ENCODE measurements around the gene TNFRSF25. TPM values are rescaled to one million over a fixed set of nuclear protein-coding genes. Genes with fewer than 3 reads are reported as not detected.

Gene TNFRSF25
- total RNA-seq, 1 donor from 2014 or later, result 21.4 TPM

DNA sequence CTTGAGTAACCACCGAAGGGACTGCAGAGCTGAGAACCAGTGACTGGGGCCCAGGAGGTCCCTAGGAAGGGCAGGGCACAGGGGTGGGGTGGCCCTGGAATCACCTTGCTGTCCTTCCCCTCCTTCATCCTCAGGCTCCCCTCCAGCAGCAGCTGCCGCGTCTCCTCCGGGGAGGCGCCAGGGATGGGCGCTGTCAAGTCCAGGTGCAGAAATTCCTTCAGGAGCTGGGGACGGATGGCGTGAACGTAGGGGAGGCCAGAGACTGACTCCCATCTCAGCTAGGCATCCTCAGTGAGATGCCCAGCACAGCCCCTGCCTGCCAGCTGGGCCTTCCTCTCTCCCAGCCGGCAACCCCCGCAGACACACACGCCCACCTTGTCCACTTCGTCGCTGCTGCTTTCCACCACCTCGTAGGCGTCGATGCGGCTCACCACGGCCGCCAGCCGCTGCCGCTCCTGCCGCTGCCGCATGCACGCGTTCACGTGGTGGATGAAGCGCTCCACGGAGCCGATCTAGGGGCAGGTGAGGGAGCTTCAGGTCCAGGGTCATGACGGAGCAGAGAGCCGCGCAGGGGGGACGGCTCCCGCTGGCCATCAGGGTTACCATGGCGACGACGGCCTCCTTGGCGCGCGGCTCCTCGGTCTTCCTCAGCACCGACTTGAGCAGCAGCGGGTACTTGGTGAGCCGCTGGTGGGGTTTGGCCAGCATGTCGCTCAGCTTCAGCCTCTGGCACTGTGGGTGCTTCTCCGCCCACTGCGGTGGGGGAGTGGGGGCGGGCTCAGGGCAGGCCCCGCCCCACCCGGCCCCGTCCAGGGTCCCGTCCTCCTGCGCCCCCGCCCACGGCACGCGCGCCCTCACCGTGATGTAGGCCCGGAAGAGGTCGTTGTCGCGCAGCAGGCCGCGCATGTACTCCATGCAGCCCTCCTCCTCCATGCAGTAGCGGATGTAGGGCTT lies 4.4 kb upstream of the TNFRSF25 start:
- H3K36me3 Mint-ChIP-seq (ENCODE audit: low read depth), result peaks cover 21% of the 10 kb centered on the region
- no peak overlapping the region for H3K4me3 Mint-ChIP-seq (ENCODE audit: unreplicated experiment)
- H3K27me3 Mint-ChIP-seq (ENCODE audit: low read depth), result no peaks in the 10 kb centered on the region
- no peaks in the 10 kb centered on the region for H3K4me1 Mint-ChIP-seq (ENCODE audit: low read depth)
- no peaks in the 10 kb centered on the region for H3K9me3 Mint-ChIP-seq (ENCODE audit: low read depth)
- TF ChIP-seq, protein P1, sequence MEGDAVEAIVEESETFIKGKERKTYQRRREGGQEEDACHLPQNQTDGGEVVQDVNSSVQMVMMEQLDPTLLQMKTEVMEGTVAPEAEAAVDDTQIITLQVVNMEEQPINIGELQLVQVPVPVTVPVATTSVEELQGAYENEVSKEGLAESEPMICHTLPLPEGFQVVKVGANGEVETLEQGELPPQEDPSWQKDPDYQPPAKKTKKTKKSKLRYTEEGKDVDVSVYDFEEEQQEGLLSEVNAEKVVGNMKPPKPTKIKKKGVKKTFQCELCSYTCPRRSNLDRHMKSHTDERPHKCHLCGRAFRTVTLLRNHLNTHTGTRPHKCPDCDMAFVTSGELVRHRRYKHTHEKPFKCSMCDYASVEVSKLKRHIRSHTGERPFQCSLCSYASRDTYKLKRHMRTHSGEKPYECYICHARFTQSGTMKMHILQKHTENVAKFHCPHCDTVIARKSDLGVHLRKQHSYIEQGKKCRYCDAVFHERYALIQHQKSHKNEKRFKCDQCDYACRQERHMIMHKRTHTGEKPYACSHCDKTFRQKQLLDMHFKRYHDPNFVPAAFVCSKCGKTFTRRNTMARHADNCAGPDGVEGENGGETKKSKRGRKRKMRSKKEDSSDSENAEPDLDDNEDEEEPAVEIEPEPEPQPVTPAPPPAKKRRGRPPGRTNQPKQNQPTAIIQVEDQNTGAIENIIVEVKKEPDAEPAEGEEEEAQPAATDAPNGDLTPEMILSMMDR (IDR thresholded peaks at IDR 0.05), result no peak
- no peak for DNase-seq (ENCODE audit: low spot score)
- no peak overlapping the region for H3K27ac Mint-ChIP-seq (ENCODE audit: unreplicated experiment)

DNA sequence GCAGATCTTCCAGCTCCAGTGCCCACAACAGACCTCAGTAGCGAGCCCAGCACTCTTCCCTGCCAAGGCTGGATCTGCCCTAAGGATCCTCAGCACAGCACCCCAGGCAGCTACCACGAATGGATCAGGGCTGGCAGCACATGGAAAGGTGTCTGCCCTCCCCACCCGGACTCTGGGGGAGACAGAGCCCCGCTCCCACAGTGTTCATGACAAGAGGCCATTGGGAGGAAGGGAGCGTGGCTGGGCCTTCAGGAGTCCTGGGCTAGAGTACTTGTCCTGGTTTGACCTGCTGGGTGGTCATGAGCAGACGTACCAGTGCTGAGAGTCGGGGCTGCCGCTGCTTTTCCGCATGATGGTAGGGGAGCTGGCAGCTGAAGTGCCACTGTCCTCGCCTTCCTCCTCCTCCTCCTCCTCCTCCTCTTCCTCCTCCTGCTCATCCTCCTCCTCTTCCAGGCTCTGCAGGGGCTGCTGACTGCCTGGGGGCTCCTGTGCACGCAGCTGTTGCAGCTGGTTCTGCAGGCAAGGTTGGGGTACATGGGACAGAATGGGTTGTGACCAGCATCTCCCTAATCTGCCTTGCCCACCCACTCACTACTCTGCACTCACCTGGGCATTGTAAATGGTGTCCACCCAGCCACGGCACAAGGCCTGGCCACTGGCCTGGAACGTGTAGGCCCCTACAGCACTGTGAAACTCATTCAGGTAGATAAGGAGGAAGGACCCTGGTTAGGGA lies 2.9 kb upstream of the TNFRSF25 start:
- no peaks in the 10 kb centered on the region for H3K4me1 Mint-ChIP-seq (ENCODE audit: low read depth)
- no peak for DNase-seq (ENCODE audit: low spot score)
- H3K9me3 Mint-ChIP-seq (ENCODE audit: low read depth), result no peaks in the 10 kb centered on the region
- H3K36me3 Mint-ChIP-seq (ENCODE audit: low read depth), result peaks cover 22% of the 10 kb centered on the region
- TF ChIP-seq, protein P1 (IDR thresholded peaks at IDR 0.05), result no peak
- H3K27me3 Mint-ChIP-seq (ENCODE audit: low read depth), result no peaks in the 10 kb centered on the region
- no peak overlapping the region for H3K27ac Mint-ChIP-seq (ENCODE audit: unreplicated experiment)
- no peak overlapping the region for H3K4me3 Mint-ChIP-seq (ENCODE audit: unreplicated experiment)

DNA sequence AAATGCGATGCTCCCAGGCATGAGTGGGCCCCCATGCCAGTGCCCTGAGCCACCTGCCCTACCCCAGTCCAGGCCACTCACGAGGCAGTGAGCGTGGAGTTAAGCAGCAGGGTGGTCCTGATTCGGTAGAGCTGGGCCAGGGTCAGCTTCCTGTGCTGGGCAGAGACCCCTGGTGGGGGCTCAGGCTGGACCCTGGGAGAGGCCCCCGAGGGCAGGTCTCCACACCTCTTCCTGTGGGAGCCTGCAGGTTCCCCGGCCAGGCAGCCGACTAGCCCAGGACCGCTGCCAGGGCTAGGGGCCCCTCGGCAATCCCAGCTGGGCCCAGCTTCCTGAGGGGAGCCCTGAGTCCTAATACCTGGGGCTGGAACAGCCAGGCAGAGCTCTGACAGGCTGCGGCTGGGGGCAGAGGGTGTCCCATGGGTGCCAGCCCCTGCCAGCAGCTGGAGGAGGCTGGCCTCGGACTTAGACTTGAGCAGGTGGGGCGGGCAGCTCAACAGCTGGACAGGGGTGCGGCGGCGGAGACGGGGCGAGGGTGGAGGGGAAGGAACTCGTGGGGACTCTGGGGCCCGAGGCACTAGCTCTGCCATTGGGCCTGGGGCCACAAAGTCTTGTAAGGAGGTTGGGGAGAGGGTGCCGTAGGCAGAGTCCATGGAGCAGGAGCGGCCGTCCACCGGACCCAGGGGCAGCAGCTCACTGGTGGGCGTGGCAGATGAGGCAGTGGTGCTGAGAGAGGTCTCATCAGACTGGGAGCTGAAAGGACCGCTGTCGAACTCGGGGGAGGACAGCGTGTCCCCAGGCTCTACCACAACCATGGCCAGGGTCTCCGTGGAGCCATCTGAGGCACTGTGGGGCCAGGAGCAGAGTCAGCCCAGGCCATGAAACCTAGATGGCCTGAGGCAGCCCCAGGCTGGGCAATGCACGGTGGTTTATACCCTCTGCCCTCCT lies 2.0 kb upstream of the TNFRSF25 start:
- DNase-seq (ENCODE audit: low spot score), result no peak
- no peaks in the 10 kb centered on the region for H3K4me1 Mint-ChIP-seq (ENCODE audit: low read depth)
- H3K27ac Mint-ChIP-seq (ENCODE audit: unreplicated experiment), result no peak overlapping the region
- H3K9me3 Mint-ChIP-seq (ENCODE audit: low read depth), result no peaks in the 10 kb centered on the region
- peaks cover 23% of the 10 kb centered on the region for H3K36me3 Mint-ChIP-seq (ENCODE audit: low read depth)
- TF ChIP-seq, protein P1 (IDR thresholded peaks at IDR 0.05), result no peak
- no peaks in the 10 kb centered on the region for H3K27me3 Mint-ChIP-seq (ENCODE audit: low read depth)
- no peak overlapping the region for H3K4me3 Mint-ChIP-seq (ENCODE audit: unreplicated experiment)

DNA sequence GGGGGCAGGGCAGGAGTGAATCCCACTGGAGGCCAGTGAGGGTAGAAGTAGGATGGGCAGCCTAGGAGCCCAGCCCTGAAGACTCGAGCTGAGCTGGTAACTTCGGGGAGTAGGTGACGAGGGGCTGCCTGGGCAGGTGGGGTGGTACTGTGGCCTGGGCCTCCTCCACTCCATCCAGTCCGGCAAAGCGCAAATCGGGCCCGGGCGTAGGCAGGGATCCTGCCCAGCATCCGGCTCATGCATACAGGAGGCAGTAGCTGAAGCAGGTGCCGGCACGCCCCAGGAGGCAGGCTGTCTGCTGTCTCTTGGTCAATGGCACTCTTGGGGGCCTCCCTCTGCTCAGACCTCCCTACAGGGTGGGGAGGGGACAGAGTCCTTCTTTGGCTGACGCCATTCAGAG lies 1.3 kb upstream of the TNFRSF25 start:
- DNase-seq (ENCODE audit: low spot score), result no peak
- TF ChIP-seq, protein P1 (IDR thresholded peaks at IDR 0.05), result no peak
- H3K4me1 Mint-ChIP-seq (ENCODE audit: low read depth), result no peaks in the 10 kb centered on the region
- no peaks in the 10 kb centered on the region for H3K9me3 Mint-ChIP-seq (ENCODE audit: low read depth)
- peaks cover 24% of the 10 kb centered on the region for H3K36me3 Mint-ChIP-seq (ENCODE audit: low read depth)
- H3K27me3 Mint-ChIP-seq (ENCODE audit: low read depth), result no peaks in the 10 kb centered on the region
- H3K4me3 Mint-ChIP-seq (ENCODE audit: unreplicated experiment), result no peak overlapping the region
- H3K27ac Mint-ChIP-seq (ENCODE audit: unreplicated experiment), result no peak overlapping the region

Data from chondrocyte (in vitro differentiated cells).